ENCODE results near the gene CCDC57. TPM values are rescaled to one million over a fixed set of nuclear protein-coding genes. Genes with fewer than 3 reads are reported as not detected.
A peak's percentile ranks its signal among the peaks of the same experiment; 100 is the strongest.

The CCDC57 gene
- total and polyA plus RNA-seq, 9 of the 15 experiments (the other 6 are each of a cell fraction or from before 2014, with no cell fraction given): 0.83 to 36.2 (median 13.6) TPM

DNA sequence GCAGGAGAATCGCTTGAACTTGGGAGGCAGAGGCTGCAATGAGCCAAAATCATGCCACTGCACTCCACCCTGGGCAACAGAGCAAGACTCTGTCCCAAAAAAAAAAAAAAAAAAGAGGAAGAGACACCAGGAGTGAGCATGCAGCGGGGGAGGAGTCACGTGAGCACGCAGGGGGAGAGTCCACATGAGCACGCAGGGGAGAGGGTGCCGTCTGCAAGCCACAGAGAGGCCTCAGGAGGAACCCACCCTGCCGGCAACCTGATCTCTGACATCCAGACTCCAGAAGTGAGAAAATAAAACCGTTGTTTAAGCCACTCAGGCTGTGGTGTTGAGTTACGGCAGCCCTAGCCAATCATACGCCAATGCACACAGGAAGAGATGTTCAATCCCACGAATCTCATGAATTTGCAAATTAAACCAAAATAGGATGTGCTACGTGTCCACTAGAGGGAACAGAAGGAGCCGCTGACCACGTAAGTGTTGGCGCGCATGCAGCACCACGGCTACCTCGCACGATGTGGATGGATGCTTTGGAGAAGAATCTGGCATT is 42.2 kb downstream of the CCDC57 start (continued):
- TF ChIP-seq AFF4 (CRISPR knock-in tag; IDR thresholded peaks at IDR 0.05) (no peak), PHF20 (IDR thresholded peaks at IDR 0.05; ENCODE audit: partially characterized antibody) (peak; percentile 14), CTBP1 (IDR thresholded peaks at IDR 0.05; ENCODE audit: borderline replicate concordance) (0 out of 2 replicates have a peak, but pooled peaks have one; percentile 44), NCOA6 (IDR thresholded peaks at IDR 0.05) (no peak), FOS (IDR thresholded peaks at IDR 0.05; ENCODE audit: extremely low read depth, insufficient read length) (peak; percentile 9), BRD9 (IDR thresholded peaks at IDR 0.05; ENCODE audit: low read depth, partially characterized antibody) (no peak), ATF1 (CRISPR knock-in tag; IDR thresholded peaks at IDR 0.05) (no peak), ATF1 (tag; IDR thresholded peaks at IDR 0.05) (peak; percentile 33; the same call in 1 of the 2 replicates), TBL1XR1 (IDR thresholded peaks at IDR 0.05; ENCODE audit: low read length in 2 of 2) (no peak), NFE2L1 (tag; IDR thresholded peaks at IDR 0.05; ENCODE audit: borderline replicate concordance, low read depth) (no peak), TFAM (CRISPR knock-in tag; conservative IDR thresholded peaks at IDR 0.05) (no peak), ZNF592 (IDR thresholded peaks at IDR 0.05) (peak; percentile 49; the same call in 1 of the 2 replicates), ZNF57 (CRISPR knock-in tag; IDR thresholded peaks at IDR 0.05) (no peak), GATAD2A (IDR thresholded peaks at IDR 0.05) (no peak), BDP1 (IDR thresholded peaks at IDR 0.05; ENCODE audit: insufficient read depth, insufficient read length) (no peak), GTF2A2 (tag; IDR thresholded peaks at IDR 0.05) (no peak), NFE2 (IDR thresholded peaks at IDR 0.05; ENCODE audit: low read depth) (peak; percentile 13; the same call in 1 of the 2 replicates), PRPF4 (IDR thresholded peaks at IDR 0.05; ENCODE audit: insufficient read depth, low read depth, low read length, poor library complexity, severe bottlenecking) (no peak), EGR1 (conservative IDR thresholded peaks at IDR 0.05) (peak; percentile 43; the same call in 1 of the 2 replicates), MAFK (IDR thresholded peaks at IDR 0.05; ENCODE audit: low read length) (0 out of 2 replicates have a peak, but pooled peaks have one; percentile 15), WHSC1 (IDR thresholded peaks at IDR 0.05; ENCODE audit: low read length) (no peak), ZC3H8 (IDR thresholded peaks at IDR 0.05) (no peak), KLF10 (CRISPR knock-in tag; IDR thresholded peaks at IDR 0.05) (no peak), RBBP5 (IDR thresholded peaks at IDR 0.05; ENCODE audit: borderline replicate concordance, insufficient read depth, low read length, poor library complexity, severe bottlenecking) (no peak), CSDE1 (IDR thresholded peaks at IDR 0.05) (no peak)
